Mesothelial cell of epicardium (in vitro differentiated cells): Measurements from ENCODE around the gene REPS2. TPM values are rescaled to one million over a fixed set of nuclear protein-coding genes. Genes with fewer than 3 reads are reported as not detected.
"Not testable (repeated sequence)": the region's sequence is repeated elsewhere in the genome, so short reads cannot be mapped to it uniquely, and the experiment has no call there.

Source experiments
- DNase-seq, 2 experiments: peaks; one replicate each; pipeline ENCODE4 v3.0.0; 2021; ENCODE audit warnings: low spot score in 2 of 2; ENCODE audit not compliant: unreplicated experiment in 2 of 2
- H3K27ac Mint-ChIP-seq: 2 replicates; pipeline ENCODE4 v1.8.0; 2021; ENCODE audit warnings: mixed read lengths
- H3K27me3 Mint-ChIP-seq: 2 replicates; pipeline ENCODE4 v1.8.0; 2021; ENCODE audit warnings: low read depth, mixed read lengths
- H3K36me3 Mint-ChIP-seq: 2 replicates; pipeline ENCODE4 v1.8.0; 2021; ENCODE audit warnings: mixed read lengths
- H3K4me1 Mint-ChIP-seq: 2 replicates; pipeline ENCODE4 v1.8.0; 2021; ENCODE audit warnings: mixed read lengths
- H3K4me3 Mint-ChIP-seq: 2 replicates; pipeline ENCODE4 v1.8.0; 2021; ENCODE audit warnings: mild to moderate bottlenecking, moderate library complexity, mixed read lengths
- H3K9me3 Mint-ChIP-seq: 2 replicates; pipeline ENCODE4 v1.8.0; 2021; ENCODE audit warnings: mixed read lengths
- CTCF ChIP-seq: fragments of 200-600 bp; sonication (generic); IDR thresholded peaks from one replicate; pipeline ENCODE4 v1.5.0; 2021; ENCODE audit warnings: antibody characterized with exemption; ENCODE audit not compliant: unreplicated experiment
- total RNA-seq: library from RNA; stranded (reverse); gene quantifications from 3 replicates; pipeline ENCODE4 v1.2.1, GENCODE V29; 2021

Gene REPS2
- total RNA-seq, 1 donor from 2014 or later: 5.2 TPM

GRCh38 chrX:16946971-16947562 is 609 bp downstream of the REPS2 start:
- Mint-ChIP-seq H3K4me3 (peak overlapping the region; percentile 84), H3K36me3 (no peaks in the 10 kb centered on the region), H3K9me3 (peaks cover 13% of the 10 kb centered on the region), H3K27ac (peak overlapping the region; percentile 61), H3K4me1 (peaks cover 8% of the 10 kb centered on the region), H3K27me3 (peaks cover 47% of the 10 kb centered on the region)
- no peak for TF ChIP-seq CTCF
- peak in 1 of 2 experiments; percentile 46 for DNase-seq

DNA sequence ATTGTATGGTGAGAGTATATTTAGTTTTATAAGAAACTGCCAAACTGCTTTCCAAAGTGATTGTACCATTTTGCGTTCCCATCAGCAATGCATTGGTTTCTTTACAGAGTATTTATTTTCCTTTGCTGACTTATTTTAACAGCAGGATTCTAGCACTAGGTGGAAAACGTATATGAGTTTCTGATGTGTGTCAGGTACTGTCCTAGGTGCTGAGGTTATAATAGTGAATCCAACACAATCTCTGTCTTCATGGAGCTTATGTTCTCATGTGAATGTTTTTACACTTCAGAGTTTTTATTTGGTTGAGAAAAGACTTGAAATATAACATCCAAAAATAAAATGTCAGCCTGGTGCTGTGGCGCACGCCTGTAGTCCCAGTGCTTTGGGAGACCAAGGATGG is 4.0 kb downstream of the REPS2 start:
- Mint-ChIP-seq H3K4me1 (peaks cover 15% of the 10 kb centered on the region), H3K36me3 (no peaks in the 10 kb centered on the region), H3K9me3 (no peaks in the 10 kb centered on the region), H3K27me3 (peaks cover 38% of the 10 kb centered on the region), H3K4me3 (no peak overlapping the region), H3K27ac (no peak overlapping the region)
- no peak for TF ChIP-seq CTCF
- DNase-seq: no peak

DNA sequence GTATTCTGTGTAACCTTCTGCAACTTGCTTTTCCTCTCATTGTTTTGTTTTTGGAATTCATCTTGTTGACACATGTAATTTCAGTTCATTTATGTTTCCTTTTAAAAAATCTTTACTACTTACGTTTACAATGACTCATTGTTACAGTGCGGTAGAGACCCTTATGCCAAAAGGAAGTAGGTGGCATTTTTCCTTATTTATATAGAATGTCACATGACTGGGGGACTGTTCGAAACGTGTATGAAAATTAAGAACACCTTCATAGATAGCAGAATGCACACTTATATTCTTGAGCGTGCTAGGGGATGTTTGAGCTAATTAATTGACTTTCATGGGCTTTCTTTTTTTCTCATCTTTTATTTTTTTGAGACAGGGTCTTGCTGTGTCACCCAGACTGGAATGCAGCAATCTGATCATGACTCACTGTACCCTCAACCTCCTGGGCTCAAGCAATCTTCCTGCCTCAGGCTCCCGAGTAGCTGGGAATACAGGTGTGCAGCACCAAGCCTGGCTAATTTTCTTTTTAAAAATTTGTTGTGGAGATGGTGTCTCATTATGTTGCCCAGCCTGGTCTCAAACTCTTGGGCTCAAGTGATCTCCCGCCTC is 7.3 kb downstream of the REPS2 start:
- no peak for TF ChIP-seq CTCF

DNA sequence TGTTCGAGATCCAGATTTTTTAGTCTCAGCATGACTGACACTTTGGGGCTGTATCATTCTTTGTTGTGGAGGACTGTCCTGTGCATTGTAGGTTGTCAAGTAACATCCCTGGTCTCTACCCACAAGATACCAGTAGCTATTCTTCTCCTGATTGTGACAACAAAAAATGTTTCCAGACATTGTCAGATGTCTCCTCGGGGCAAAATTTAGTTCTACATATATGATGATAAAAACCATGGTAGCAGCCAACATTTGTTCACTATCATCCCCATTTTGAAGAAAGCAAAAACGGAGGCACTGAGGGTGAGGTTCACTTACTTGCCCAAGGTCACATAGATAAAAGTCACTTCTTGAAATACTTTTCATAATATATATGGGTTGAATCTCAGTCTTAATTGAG is 11.3 kb downstream of the REPS2 start:
- no peak for DNase-seq
- Mint-ChIP-seq H3K4me1 (peaks cover 22% of the 10 kb centered on the region), H3K27me3 (peaks cover 12% of the 10 kb centered on the region), H3K27ac (no peak overlapping the region), H3K9me3 (no peaks in the 10 kb centered on the region), H3K36me3 (no peaks in the 10 kb centered on the region), H3K4me3 (no peak overlapping the region)
- no peak for TF ChIP-seq CTCF

More for the DNA sequence above, 7.3 kb downstream of the REPS2 start:
- no peaks in the 10 kb centered on the region for H3K36me3 Mint-ChIP-seq
- H3K4me1 Mint-ChIP-seq: peaks cover 22% of the 10 kb centered on the region
- peak overlapping the region; percentile 23 for H3K27ac Mint-ChIP-seq
- no peak for DNase-seq
- H3K27me3 Mint-ChIP-seq: peaks cover 25% of the 10 kb centered on the region
- no peaks in the 10 kb centered on the region for H3K9me3 Mint-ChIP-seq
- H3K4me3 Mint-ChIP-seq: no peak overlapping the region

GRCh38 chrX:16958356-16958755 is 11.9 kb downstream of the REPS2 start:
- Mint-ChIP-seq H3K27ac (no peak overlapping the region), H3K27me3 (peaks cover 12% of the 10 kb centered on the region), H3K4me3 (no peak overlapping the region), H3K9me3 (no peaks in the 10 kb centered on the region), H3K36me3 (no peaks in the 10 kb centered on the region), H3K4me1 (peaks cover 21% of the 10 kb centered on the region)
- no peak for TF ChIP-seq CTCF
- DNase-seq: no peak

GRCh38 chrX:16962661-16963060 is 16.2 kb downstream of the REPS2 start:
- not testable (repeated sequence) for H3K27ac Mint-ChIP-seq, H3K9me3 Mint-ChIP-seq, DNase-seq, H3K4me3 Mint-ChIP-seq, H3K4me1 Mint-ChIP-seq, H3K36me3 Mint-ChIP-seq
- H3K27me3 Mint-ChIP-seq: peaks cover 12% of the 10 kb centered on the region
